H1 (cell line): Measurements from ENCODE around the gene MAP1A. TPM values are rescaled to one million over a fixed set of nuclear protein-coding genes. Genes with fewer than 3 reads are reported as not detected.

Source experiments
- CTCF ChIA-PET: fragments of 300-600 bp; sonication (Branson Sonifier 250); formaldehyde crosslinking; loops from one replicate; lab custom pipeline; 2021; ENCODE audit not compliant: partially characterized antibody; lab: Charles Lee
- POLR2A ChIA-PET: fragments of 300-600 bp; sonication (Branson Sonifier 250); formaldehyde crosslinking; loops from one replicate; lab custom pipeline; 2021; ENCODE audit warnings: inconsistent platforms; ENCODE audit not compliant: partially characterized antibody; lab: Charles Lee
- DNase-seq, 2 experiments: peaks; one replicate each; pipeline versions ENCODE4 v3.0.0 to v3.0.0-alpha.2; 2010 to 2022; ENCODE audit warnings: low spot score in 2 of 2, low read depth in 1 of 2, mixed read lengths in 1 of 2
- FAIRE-seq: peaks from 2 replicates; lab custom pipeline; 2011; peaks lifted over from hg19 to GRCh38; lab: Jason Lieb, UNC
- H2AFZ ChIP-seq: 2 replicates; pipeline ENCODE4 v1.8.1; 2012; ENCODE audit warnings: low read length, inconsistent platforms
- H2AK5ac ChIP-seq: 2 replicates; pipeline ENCODE4 v1.6.1; 2013; ENCODE audit warnings: low read depth, low read length
- H2BK120ac ChIP-seq: replicated peaks from 2 replicates; pipeline ENCODE3; 2013; ENCODE audit warnings: low read depth, low read length, inconsistent platforms
- H2BK12ac ChIP-seq: 2 replicates; pipeline ENCODE4 v1.6.1; 2013; ENCODE audit warnings: low read depth, low read length
- H2BK15ac ChIP-seq: 2 replicates; pipeline ENCODE4 v1.6.1; 2013; ENCODE audit warnings: low read length
- H2BK20ac ChIP-seq: 2 replicates; pipeline ENCODE4 v1.6.1; 2013; ENCODE audit warnings: low read length
- H2BK5ac ChIP-seq: 2 replicates; pipeline ENCODE4 v1.6.1; 2013; ENCODE audit warnings: low read depth, low read length
- H3K14ac ChIP-seq: 2 replicates; pipeline ENCODE4 v1.6.1; 2013; ENCODE audit warnings: inconsistent platforms; ENCODE audit not compliant: insufficient read length
- H3K18ac ChIP-seq: 2 replicates; pipeline ENCODE4 v1.6.1; 2013; ENCODE audit warnings: low read length; ENCODE audit errors: extremely low read depth
- H3K23ac ChIP-seq: 2 replicates; pipeline ENCODE4 v1.6.1; 2013; ENCODE audit warnings: inconsistent platforms; ENCODE audit not compliant: insufficient read length
- H3K23me2 ChIP-seq: 2 replicates; pipeline ENCODE4 v1.6.1; 2013; ENCODE audit warnings: low read depth, low read length
- H3K27ac ChIP-seq: 2 replicates; pipeline ENCODE4 v1.6.1; 2011; ENCODE audit warnings: low read depth, low read length, inconsistent platforms
- H3K27me3 ChIP-seq, 4 experiments: replicated peaks in 1 of 4; 1 replicate in 1 of 4; 2 replicates in 3 of 4; pipeline versions ENCODE4 v1.6.1 to v1.8.1; 2011 to 2013; ENCODE audit warnings: low read length in 3 of 4, mild to moderate bottlenecking in 3 of 4, inconsistent platforms in 2 of 4, mixed read lengths in 2 of 4, moderate library complexity in 1 of 4; ENCODE audit not compliant: control insufficient read depth in 3 of 4, insufficient read depth in 3 of 4; ENCODE audit errors: extremely low read depth in 1 of 4
- H3K36me3 ChIP-seq, 4 experiments: 2 replicates each; pipeline versions ENCODE4 v1.6.1 to v1.8.1; 2011 to 2013; ENCODE audit warnings: mild to moderate bottlenecking in 4 of 4, low read length in 3 of 4, moderate library complexity in 2 of 4, control low read depth in 1 of 4, inconsistent platforms in 1 of 4; ENCODE audit not compliant: insufficient read depth in 4 of 4, control insufficient read depth in 2 of 4
- H3K4ac ChIP-seq: replicated peaks from 2 replicates; pipeline ENCODE3; 2013; ENCODE audit warnings: low read length, low read depth, mixed read lengths, inconsistent platforms; ENCODE audit not compliant: insufficient read length
- H3K4me1 ChIP-seq, 4 experiments: replicated peaks in 1 of 4; 1 replicate in 1 of 4; 2 replicates in 3 of 4; pipeline versions ENCODE4 v1.6.1 to v1.8.1; 2011 to 2013; ENCODE audit warnings: low read length in 3 of 4, inconsistent platforms in 2 of 4, mixed read lengths in 1 of 4; ENCODE audit not compliant: insufficient read depth in 4 of 4, control insufficient read depth in 3 of 4
- H3K4me2 ChIP-seq, 2 experiments: 2 replicates each; pipeline versions ENCODE4 v1.6.1 to v1.8.1; 2011 to 2013; ENCODE audit warnings: low read depth in 2 of 2, low read length in 2 of 2, control low read depth in 1 of 2, inconsistent platforms in 1 of 2, mild to moderate bottlenecking in 1 of 2; ENCODE audit not compliant: insufficient read depth in 1 of 2
- H3K4me3 ChIP-seq, 4 experiments: fragments of 200-600, 300-600 bp in 1 of 4; sonication (generic), shearing (Covaris generic), sonication (Bioruptor Twin) in 1 of 4; 2 replicates each; pipeline versions ENCODE4 v1.5.1 to v1.8.1; 2011 to 2016; ENCODE audit warnings: low read length in 4 of 4, low read depth in 3 of 4, control low read depth in 2 of 4, inconsistent platforms in 2 of 4, mild to moderate bottlenecking in 2 of 4, mixed read lengths in 1 of 4, moderate library complexity in 1 of 4; ENCODE audit not compliant: insufficient read depth in 2 of 4; ENCODE audit errors: extremely low read depth in 1 of 4
- H3K56ac ChIP-seq: replicated peaks from 2 replicates; pipeline ENCODE3; 2013; ENCODE audit warnings: low read depth, mild to moderate bottlenecking, mixed read lengths, low read length, inconsistent platforms; ENCODE audit not compliant: insufficient read length
- H3K79me1 ChIP-seq: 2 replicates; pipeline ENCODE4 v1.6.1; 2013; ENCODE audit warnings: low read depth, low read length, control low read depth
- H3K79me2 ChIP-seq, 2 experiments: 2 replicates each; pipeline versions ENCODE4 v1.6.1 to v1.8.1; 2012 to 2013; ENCODE audit warnings: low read length in 2 of 2, mild to moderate bottlenecking in 2 of 2, inconsistent platforms in 1 of 2; ENCODE audit not compliant: insufficient read depth in 2 of 2, control insufficient read depth in 1 of 2
- H3K9ac ChIP-seq, 4 experiments: replicated peaks in 1 of 4; 1 replicate in 1 of 4; 2 replicates in 3 of 4; pipeline versions ENCODE4 v1.6.1 to v1.8.1; 2011 to 2013; ENCODE audit warnings: low read depth in 3 of 4, low read length in 3 of 4, control low read depth in 2 of 4, mild to moderate bottlenecking in 2 of 4, moderate library complexity in 2 of 4, inconsistent platforms in 1 of 4; ENCODE audit errors: extremely low read depth in 1 of 4
- H3K9me3 ChIP-seq, 2 experiments: 2 replicates each; pipeline versions ENCODE4 v1.6.1 to v1.8.1; 2012 to 2013; ENCODE audit warnings: mild to moderate bottlenecking in 2 of 2, moderate library complexity in 2 of 2, control low read depth in 1 of 2, inconsistent platforms in 1 of 2, low read depth in 1 of 2, low read length in 1 of 2, mixed read lengths in 1 of 2; ENCODE audit not compliant: insufficient read depth in 2 of 2
- H4K20me1 ChIP-seq, 2 experiments: replicated peaks in 1 of 2; 2 replicates each; pipeline versions ENCODE3 to v1.8.1; 2011 to 2013; ENCODE audit warnings: inconsistent platforms in 2 of 2, low read length in 2 of 2, mild to moderate bottlenecking in 1 of 2; ENCODE audit not compliant: insufficient read depth in 2 of 2, control insufficient read depth in 1 of 2
- H4K5ac ChIP-seq: 2 replicates; pipeline ENCODE4 v1.6.1; 2013; ENCODE audit warnings: low read length, low read depth, mixed read lengths, inconsistent platforms; ENCODE audit not compliant: insufficient read length
- H4K8ac ChIP-seq: 2 replicates; pipeline ENCODE4 v1.8.0; 2013; ENCODE audit warnings: mild to moderate bottlenecking, moderate library complexity, low read length, inconsistent platforms; ENCODE audit not compliant: insufficient read depth; ENCODE audit errors: extremely low read depth
- H4K91ac ChIP-seq: replicated peaks from 2 replicates; pipeline ENCODE3; 2013; ENCODE audit warnings: low read length, mixed read lengths, inconsistent platforms; ENCODE audit not compliant: insufficient read length
- CBX8 ChIP-seq: fragments of 300-800, 300-1000 bp; sonication (generic); IDR thresholded peaks from 2 replicates; pipeline ENCODE4 v1.7.1; 2016; ENCODE audit warnings: low read depth, low read length, borderline replicate concordance
- CHD1 ChIP-seq: IDR thresholded peaks from 2 replicates; pipeline ENCODE4 v1.6.1; 2012; ENCODE audit warnings: low read depth, low read length, improper control_type of control experiment
- CTBP2 ChIP-seq: IDR thresholded peaks from 2 replicates; pipeline ENCODE4 v1.7.0; 2011; ENCODE audit warnings: borderline replicate concordance, mild to moderate bottlenecking, moderate library complexity, mixed read lengths, low read length; ENCODE audit not compliant: insufficient read depth, insufficient read length
- EZH2 ChIP-seq: fragments of 200-600 bp; sonication (generic); IDR thresholded peaks from 2 replicates; pipeline ENCODE4 v1.7.1; 2012; ENCODE audit warnings: low read depth, mild to moderate bottlenecking, moderate library complexity, low read length, inconsistent platforms; ENCODE audit not compliant: severe bottlenecking
- NRF1 ChIP-seq: IDR thresholded peaks from 2 replicates; pipeline ENCODE4 v1.6.1; 2011; ENCODE audit warnings: mild to moderate bottlenecking, low read depth, low read length, improper control_type of control experiment
- RBBP5 ChIP-seq: IDR thresholded peaks from 2 replicates; pipeline ENCODE4 v1.7.1; 2012; ENCODE audit warnings: low read depth, mild to moderate bottlenecking, inconsistent platforms, low read length, moderate library complexity, borderline replicate concordance
- RNF2 ChIP-seq: fragments of 200-900, 300-1000 bp; sonication (generic); IDR thresholded peaks from 2 replicates; pipeline ENCODE4 v1.7.1; 2016; ENCODE audit warnings: borderline replicate concordance, low read depth, mild to moderate bottlenecking, antibody characterized with exemption, low read length; ENCODE audit not compliant: poor library complexity, severe bottlenecking; ENCODE audit errors: missing control alignments
- WGBS, 2 experiments: shearing (Covaris generic) in 1 of 2; methylation state at CpG; one replicate each; pipeline versions ENCODE4 v1.1.6 to v1.1.7; 2013 to 2015; ENCODE audit warnings: low lambda C conversion rate in 2 of 2, mixed read lengths in 2 of 2, inconsistent platforms in 1 of 2, low coverage in 1 of 2, missing lambda C conversion rate in 1 of 2; ENCODE audit not compliant: insufficient replicate concordance in 2 of 2, insufficient coverage in 1 of 2, insufficient read length in 1 of 2; ENCODE audit errors: extremely low coverage in 1 of 2, missing lambda C conversion rate in 1 of 2; 5-methylcytosine and 5-hydroxymethylcytosine counted together
- polyA plus RNA-seq, 7 experiments: library from polyadenylated mRNA; depleted of rRNA in 3 of 7; stranded (reverse) in 5 of 7; unstranded in 2 of 7; fragments of >200 nt in 5 of 7; fragments of 200-250 nt in 2 of 7; gene quantifications; 1 replicate in 5 of 7; 2 replicates in 1 of 7; 4 replicates in 1 of 7; pipeline versions ENCODE4 v1.2.1 to v1.2.3, GENCODE V29; 2011 to 2013; ENCODE audit warnings: missing spikeins in 2 of 7, mixed read lengths in 2 of 7
- total RNA-seq: library from RNA; stranded (reverse); fragmentation: NEBNext Ultra II Directional; extraction: Animal tissue kit (Norgen Biotek cat#: 25700); gene quantifications from 2 replicates; pipeline ENCODE4 v1.2.1, GENCODE V29; 2021

Gene MAP1A
- total and polyA plus RNA-seq, 2 of the 8 experiments (the other 6 are each of a cell fraction or from before 2014, with no cell fraction given) = 0.80 to 2.4 TPM

DNA sequence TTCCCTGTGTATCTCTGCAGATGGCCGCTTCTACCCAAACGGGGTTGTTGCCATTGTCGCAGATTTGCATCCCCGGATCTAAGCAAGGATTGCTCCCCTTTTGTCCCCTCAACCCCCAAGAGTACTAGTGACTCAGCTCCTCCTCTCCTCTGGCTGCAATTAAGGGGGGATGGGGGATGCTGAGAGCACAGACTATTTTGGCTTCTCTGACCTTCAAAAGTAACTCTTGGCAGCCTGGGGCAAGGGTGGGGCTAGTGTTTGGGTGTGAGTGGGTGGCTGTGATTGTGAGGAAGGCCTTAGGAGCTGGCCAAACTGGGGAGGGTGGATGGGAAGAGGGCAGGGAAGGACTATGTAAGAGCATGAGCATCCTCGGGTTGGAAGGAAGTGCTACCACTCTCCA, 1.2 kb upstream of the MAP1A start:
- H2AFZ ChIP-seq = peak overlapping the region; percentile 74; the same call in 1 of the 2 replicates
- no peak overlapping the region; a peak in 1 of 7 replicates for H3K9ac ChIP-seq
- 43% methylated on average over 5 of the region's 5 CpGs; no CpG with 5 or more reads in 1 of the 2 experiments for WGBS, 2 experiments
- no peaks in the 10 kb centered on the region for H3K79me1 ChIP-seq
- H2BK12ac ChIP-seq = no peak overlapping the region
- H2BK120ac ChIP-seq = no peak overlapping the region
- no peaks in the 10 kb centered on the region for H3K36me3 ChIP-seq
- POLR2A ChIA-PET = interaction anchor here (0.9 to 3.0 kb wide), 6 partner anchors 13 to 24 kb away, joined by 3 to 8 read pairs (median 3); partner anchors contain the start of gene TP53BP1
- H4K20me1 ChIP-seq = peaks cover 0 to under 1% of the 10 kb centered on the region in 2 experiments
- CTCF ChIA-PET = interaction anchor here (1.2 to 9.4 kb wide), 7 partner anchors 11 to 261 kb away, joined by 4 to 121 read pairs (median 12); partner anchors contain the start of genes ELL3 and TP53BP1
- no peak for FAIRE-seq
- H3K27me3 ChIP-seq = peaks cover 4 to 50% (median 35%) of the 10 kb centered on the region in 4 experiments
- no peak overlapping the region for H3K14ac ChIP-seq
- no peak overlapping the region for H4K5ac ChIP-seq
- no peak overlapping the region for H2AK5ac ChIP-seq
- H3K56ac ChIP-seq = no peak overlapping the region
- H3K4me3 ChIP-seq = peak overlapping the region in 1 of 4 experiments; percentile 72; a peak in 1 of 8 replicates
- peak overlapping the region; percentile 48 to 78 for H3K4me2 ChIP-seq
- no peak overlapping the region for H4K91ac ChIP-seq
- H3K4ac ChIP-seq = no peak overlapping the region
- no peak overlapping the region for H2BK15ac ChIP-seq
- H3K23ac ChIP-seq = no peak overlapping the region
- H2BK5ac ChIP-seq = no peak overlapping the region
- no peak overlapping the region for H2BK20ac ChIP-seq
- H3K23me2 ChIP-seq = peaks cover 17% of the 10 kb centered on the region
- H3K4me1 ChIP-seq = peaks cover 11 to 30% (median 15%) of the 10 kb centered on the region in 4 experiments; a peak in 6 of 7 replicates
- TF ChIP-seq EZH2 (no peak), RBBP5 (no peak), CBX8 (no peak), CHD1 (no peak), NRF1 (no peak), RNF2 (no peak), CTBP2 (no peak)
- no peaks in the 10 kb centered on the region for H3K9me3 ChIP-seq
- no peak overlapping the region for H4K8ac ChIP-seq
- no peaks in the 10 kb centered on the region for H3K79me2 ChIP-seq
- H3K27ac ChIP-seq = no peak overlapping the region
- H3K18ac ChIP-seq = no peak overlapping the region; the same call in 1 of the 2 replicates
- DNase-seq = no peak
